Melanocyte of skin (primary cell): ENCODE results near the gene PLD3. TPM values are rescaled to one million over a fixed set of nuclear protein-coding genes. Genes with fewer than 3 reads are reported as not detected.

ENCODE experiments used
- small RNA-seq, 2 donors: library from RNA; depleted of rRNA; stranded (forward); fragments of <200 nt; gene quantifications; one replicate each; pipeline ENCODE3, GENCODE V24; 2012
- total RNA-seq, 2 donors: library from RNA; depleted of rRNA; stranded (reverse); fragments of >200 nt; gene quantifications; 2 replicates each; pipeline ENCODE4 v1.2.3, GENCODE V29; 2012

Gene PLD3
- 100 to 1,000 TPM; 111 to 196 TPM for total RNA-seq

GRCh38 chr19:40348125-40348913 is at the start of gene PLD3, which contains the start of gene C19orf47:
TSS of gene PLD3 (plus strand) at chr19:40348695. CDS start at chr19:40366484, 17,789 bp downstream.
TSS of gene C19orf47 (minus strand) at chr19:40348397. CDS start at chr19:40341857, 6,540 bp downstream.

DNA sequence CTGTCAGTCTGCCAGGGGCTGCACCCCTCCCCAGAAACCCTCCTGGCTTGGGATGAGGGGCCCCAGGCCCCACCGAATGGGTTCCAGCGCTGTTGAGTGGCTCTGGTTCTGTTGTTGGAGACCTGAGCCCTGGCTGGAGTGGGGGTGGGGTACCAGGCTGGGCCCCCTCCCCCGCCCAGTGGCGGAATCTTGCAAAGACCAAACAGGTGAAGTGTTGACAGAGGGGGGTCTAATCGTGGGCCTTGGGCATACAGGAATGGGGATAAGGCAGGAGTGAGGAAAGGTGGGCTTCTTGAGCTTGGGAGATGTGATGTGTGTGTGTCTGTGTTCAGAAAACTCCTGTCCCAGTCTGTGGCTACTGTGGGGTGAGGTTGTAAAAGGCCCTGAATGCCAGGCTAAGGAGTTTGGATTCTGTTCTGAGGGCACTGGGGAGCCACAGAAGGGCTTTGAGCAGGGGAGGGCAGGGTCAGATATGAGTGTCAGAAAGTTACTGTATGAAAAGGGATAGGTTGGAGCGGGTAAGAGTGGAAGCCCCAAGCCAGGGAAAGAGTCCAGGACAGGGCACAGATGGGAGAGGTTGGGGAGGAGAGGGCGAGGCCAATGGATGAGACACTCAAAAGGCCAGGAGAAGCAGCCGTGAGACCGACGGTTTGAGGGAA is 41.7 kb downstream of the PLD3 start, which contains the start of gene HIPK4:
Gene HIPK4 (minus strand): TSS at position 98 of the 659 bp plus-strand sequence. CDS start 279 bp downstream, outside the sequence.

GRCh38 chr19:40413291-40413845 is 64.9 kb downstream of the PLD3 start, which contains the start of gene PRX:
TSS of gene PRX (minus strand) at chr19:40413378. CDS start at chr19:40407932, 5,446 bp downstream.

DNA sequence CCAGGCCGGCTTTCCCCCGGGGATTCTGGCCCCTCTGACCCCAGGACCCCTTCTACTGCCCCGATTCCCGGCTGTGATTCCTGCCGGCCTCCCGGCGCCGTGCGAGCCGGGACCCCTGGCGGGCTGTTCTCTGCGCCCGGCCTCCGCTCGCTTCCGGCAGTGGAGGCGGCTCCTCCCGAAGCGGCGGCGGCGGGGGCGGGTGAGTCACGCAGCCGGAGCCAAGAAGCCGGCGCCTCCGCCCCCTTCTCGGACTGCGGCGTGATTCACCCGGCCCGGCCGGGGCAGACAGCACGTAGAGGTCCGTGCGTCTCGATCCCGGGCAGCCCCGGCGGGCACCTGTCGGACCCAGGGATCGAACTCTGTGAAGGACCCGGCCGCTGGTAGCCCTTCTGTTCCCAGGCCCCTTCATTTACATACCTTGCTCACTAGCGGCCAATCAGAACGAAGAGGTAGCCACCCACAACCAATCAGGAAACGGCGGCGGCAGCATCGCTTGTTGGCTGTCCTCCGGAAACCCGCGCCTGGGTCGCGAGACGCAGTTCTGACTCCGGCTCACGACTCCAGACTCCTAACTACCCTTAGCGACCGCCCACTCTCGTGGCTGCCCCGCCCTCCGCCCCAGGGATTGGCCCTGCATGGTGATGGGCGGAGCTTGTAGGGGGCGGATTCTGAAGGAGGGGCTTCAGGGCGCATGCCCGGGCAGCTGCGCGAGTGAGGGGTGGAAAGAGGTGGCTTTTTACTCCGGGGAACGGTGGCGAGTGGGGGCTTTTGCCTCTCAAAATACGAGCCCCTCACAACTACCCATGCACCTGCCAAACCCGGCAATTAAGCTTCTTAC is 77.2 kb downstream of the PLD3 start, which contains the start of gene SERTAD1:
Gene SERTAD1 (minus strand): TSS at position 543 of the 838 bp plus-strand sequence. CDS start 2,446 bp downstream, outside the sequence.

Small RNA genes within 50 kb of the gene (small RNA-seq; reads per million reads assigned to genes)
- gene MIR6796 (0 to 0.23 reads per million in 2 donors), gene RF00019 (0 reads per million in 2 donors), gene RNU6-945P (0 reads per million in 2 donors)

Other genes with a start within 250 kb of the PLD3 start
- gene MAP3K10, start 157.3 kb upstream of the PLD3 start, total RNA-seq: 10 to 100 TPM; 13.3 to 15.1 TPM
- gene TTC9B, start 130.3 kb upstream of the PLD3 start, total RNA-seq: not detected
- gene CCNP, start 122.0 kb upstream of the PLD3 start, total RNA-seq: under 1 TPM in 1 of 2 donors, not detected in 1; 0.33 TPM
- gene AKT2, start 63.4 kb upstream of the PLD3 start, total RNA-seq: 100 to 1,000 TPM; 112 to 116 TPM
- 10 to 100 TPM in 1 of 2 donors, 1 to 10 TPM in 1; 2.8 to 12.0 TPM for gene C19orf47, start 298 bp upstream of the PLD3 start, total RNA-seq
- under 1 TPM in 1 of 2 donors, not detected in 1; under 0.01 TPM for gene HIPK4, start 41.5 kb downstream of the PLD3 start, total RNA-seq
- under 1 TPM; 0.33 to 0.69 TPM for gene PRX, start 64.7 kb downstream of the PLD3 start, total RNA-seq
- gene SERTAD1, start 77.3 kb downstream of the PLD3 start, total RNA-seq: 10 to 100 TPM in 1 of 2 donors, 1 to 10 TPM in 1; 6.9 to 12.7 TPM
- 10 to 100 TPM; 20.3 to 23.0 TPM for gene SERTAD3, start 95.6 kb downstream of the PLD3 start, total RNA-seq
- gene BLVRB, start 117.0 kb downstream of the PLD3 start, total RNA-seq: 10 to 100 TPM; 83.6 to 93.6 TPM
- gene SPTBN4, start 118.3 kb downstream of the PLD3 start, total RNA-seq: under 1 TPM; 0.34 to 1.00 TPM
- gene SHKBP1, start 228.2 kb downstream of the PLD3 start, total RNA-seq: 10 to 100 TPM; 20.0 to 30.6 TPM